ENCODE data around the gene STK17B. TPM values are rescaled to one million over a fixed set of nuclear protein-coding genes. Genes with fewer than 3 reads are reported as not detected.

STK17B gene
- polyA plus RNA-seq, 4 donors: 9.4 to 13.2 (median 10.6) TPM

DNA sequence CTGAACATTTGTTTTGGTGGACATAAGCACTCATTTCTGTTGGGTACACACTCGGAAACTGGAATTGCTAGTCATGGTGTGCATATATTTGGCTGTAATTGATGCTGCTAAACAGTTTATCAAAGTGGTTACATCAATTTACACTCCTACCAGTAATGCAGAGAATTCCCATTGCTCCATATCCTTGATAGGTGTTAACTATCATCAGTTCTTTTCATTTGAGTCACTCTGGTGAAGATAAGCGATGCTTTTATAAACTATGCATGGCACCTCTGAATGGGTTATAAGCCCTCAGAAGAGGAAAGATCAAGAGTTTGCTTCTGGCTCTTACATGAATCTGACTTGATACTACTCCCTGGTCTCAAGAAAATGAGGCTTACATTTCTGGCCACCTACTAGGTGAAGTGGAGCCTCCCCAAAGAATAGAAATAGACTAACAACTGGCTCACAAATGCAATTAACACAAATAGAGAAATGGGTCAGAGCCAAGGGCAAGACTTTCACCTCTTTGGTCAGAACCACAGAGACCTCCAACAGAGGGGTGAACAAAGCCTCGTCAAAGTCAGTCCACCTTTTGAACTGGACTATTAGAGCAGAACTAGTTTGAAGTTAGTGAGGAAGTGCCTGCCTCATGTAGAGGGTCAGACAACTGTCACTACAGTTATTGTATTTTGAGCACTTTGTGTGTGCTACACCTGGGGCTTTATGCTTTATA lies 15.0 kb upstream of the STK17B start:
- DNase-seq (ENCODE audit: low read depth in 4 of 4, low spot score in 2 of 4): no peak

GRCh38 chr2:196184921-196185320 lies 13.5 kb upstream of the STK17B start:
- DNase-seq (ENCODE audit: low read depth in 4 of 4, low spot score in 2 of 4): no peak

- DNase-seq (ENCODE audit: low read depth in 4 of 4, low spot score in 2 of 4): no peak
Measured at GRCh38 chr2:196183528-196184231, 12.3 kb upstream of the STK17B start.

DNA sequence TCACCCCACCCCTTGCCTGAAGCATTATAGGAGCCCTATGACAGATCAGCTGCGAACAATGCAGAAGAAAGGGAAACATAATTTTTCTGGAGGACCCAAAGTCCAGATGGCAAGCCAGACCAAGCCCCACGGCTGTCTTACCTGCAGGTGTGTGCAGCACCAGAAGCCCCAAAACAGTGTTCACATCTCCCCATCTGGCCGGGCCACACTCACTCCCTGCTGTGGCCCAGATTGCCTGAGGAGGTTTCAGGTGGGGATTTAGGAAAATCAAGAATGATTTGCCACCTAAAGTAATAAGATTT lies 11.7 kb upstream of the STK17B start:
- DNase-seq (ENCODE audit: low read depth in 4 of 4, low spot score in 2 of 4): no peak

DNA sequence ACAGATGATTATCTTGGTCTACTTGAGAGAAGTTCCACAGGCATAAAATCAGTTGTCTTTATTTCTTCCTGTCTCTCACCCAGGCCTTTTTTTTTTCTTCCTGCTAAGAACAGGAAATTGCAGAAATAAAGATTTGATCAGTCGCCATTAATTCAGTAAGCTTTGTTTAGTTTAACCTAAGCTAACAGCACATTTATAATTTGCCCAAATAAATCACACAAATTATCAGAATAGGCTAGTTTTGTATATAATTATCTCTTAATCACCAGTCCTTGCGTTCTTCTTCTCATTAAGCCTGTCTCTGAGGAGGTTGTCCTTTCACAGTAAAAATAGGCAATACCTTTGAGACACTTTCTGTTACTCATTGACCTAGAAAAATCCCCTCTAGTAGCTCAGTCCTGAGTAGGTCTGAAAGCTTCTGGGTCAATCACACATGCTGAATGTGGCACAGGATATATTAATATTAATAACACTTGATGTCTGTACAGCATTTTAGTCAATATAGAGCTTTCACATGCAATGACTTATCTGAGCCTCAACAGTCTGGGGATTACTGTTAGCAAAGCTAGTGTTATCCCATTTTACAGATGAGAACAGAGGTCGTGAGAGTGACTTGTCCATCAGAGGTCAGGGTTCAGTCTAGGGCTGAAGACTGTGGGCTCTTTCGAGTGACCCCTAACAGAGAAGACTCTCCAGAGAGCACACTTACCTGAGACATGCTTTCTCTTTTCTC lies 11.2 kb upstream of the STK17B start:
- DNase-seq (ENCODE audit: low read depth in 4 of 4, low spot score in 2 of 4): no peak

DNA sequence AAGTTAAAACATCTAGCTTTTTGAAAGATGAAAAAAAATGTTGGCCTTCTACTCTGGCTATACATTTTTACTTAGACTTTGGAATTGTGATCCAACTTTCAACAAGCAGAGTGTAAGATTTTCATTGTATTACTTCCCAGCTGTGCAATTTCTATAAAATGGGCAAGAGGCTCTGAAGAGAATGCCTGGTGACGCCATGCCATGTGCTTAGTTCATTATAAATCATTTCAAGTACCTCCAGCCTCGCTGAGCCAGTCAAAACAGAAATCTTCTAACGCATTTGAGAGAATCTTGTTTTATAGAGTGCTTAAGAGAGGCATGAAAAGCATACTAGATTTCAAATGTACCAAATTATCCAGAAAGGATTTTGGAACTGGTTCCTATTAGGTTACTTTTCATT lies 10.1 kb upstream of the STK17B start:
- no peak for DNase-seq (ENCODE audit: low read depth in 4 of 4, low spot score in 2 of 4)

GRCh38 chr2:196177124-196177523 lies 5.7 kb upstream of the STK17B start:
- DNase-seq (ENCODE audit: low read depth in 4 of 4, low spot score in 2 of 4): no peak

DNA sequence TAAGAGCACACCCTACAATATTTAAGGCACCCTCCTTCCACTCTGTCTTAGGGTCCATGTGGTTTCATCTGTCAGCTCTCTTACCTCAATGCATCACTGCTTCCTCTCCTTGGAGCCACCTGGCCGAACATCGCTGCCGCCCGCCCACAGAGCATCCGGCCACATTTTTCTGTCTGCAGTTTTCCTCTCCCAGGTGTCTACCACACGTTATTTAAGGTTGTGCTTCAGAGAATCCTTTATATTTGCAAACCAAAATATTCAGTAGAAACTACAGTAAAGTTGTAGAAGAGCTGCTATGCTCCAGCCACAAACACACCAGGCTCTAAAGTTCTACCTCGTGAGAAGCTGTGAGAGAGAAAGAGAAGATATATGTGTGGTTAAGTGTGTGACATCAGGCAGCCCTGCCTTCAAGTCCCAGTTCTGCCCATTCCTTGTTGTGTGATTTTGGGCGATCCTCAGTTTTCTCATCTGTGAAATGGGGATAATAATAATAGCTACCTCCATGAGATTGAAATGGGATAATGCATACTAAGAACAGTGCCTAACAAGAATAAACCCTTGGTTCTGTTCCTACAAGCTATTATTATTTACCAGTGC lies 4.9 kb upstream of the STK17B start:
- DNase-seq (ENCODE audit: low read depth in 4 of 4, low spot score in 2 of 4): no peak

DNA sequence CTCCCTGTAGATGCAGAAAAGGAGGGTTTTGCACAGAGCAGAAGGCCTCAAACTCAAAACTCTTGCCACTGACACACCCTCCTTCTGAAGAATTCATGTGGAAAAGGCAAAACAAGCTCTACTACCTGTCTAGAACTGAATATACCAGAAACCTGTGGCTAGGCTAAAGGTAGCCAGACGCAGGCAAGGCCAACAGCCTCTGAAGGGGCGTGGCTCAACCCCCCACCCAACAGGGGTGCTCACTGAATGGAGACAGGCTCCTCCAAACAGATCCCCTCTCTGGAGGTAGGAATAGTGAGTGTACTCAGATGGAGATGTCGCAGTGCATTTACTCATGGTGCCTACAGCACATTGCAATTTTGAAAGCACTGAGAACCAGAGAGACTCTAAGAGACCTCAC lies 3.0 kb upstream of the STK17B start:
- no peak for DNase-seq (ENCODE audit: low read depth in 4 of 4, low spot score in 2 of 4)

- DNase-seq (ENCODE audit: low read depth in 4 of 4, low spot score in 2 of 4): no peak
Measured at GRCh38 chr2:196173505-196173904, 2.1 kb upstream of the STK17B start.

DNA sequence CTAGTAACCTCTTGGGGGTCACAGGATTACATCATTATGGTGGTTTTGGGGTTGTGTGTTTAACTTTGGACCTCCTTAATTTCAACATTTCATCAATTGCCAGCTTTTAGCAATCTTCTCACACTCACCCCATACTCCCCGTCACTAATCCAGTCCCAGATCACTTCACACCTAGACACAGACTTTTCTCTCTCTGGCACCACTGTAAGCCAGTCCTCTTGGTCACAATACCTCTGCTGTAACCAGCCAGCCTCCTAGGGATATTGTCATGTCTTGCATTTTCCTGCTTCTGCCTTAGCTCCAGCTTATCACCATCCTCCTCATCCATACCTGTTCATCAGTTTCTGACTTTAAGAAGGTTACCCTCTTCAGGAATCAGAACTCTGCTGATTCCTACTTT lies 1.6 kb upstream of the STK17B start:
- DNase-seq (ENCODE audit: low read depth in 4 of 4, low spot score in 2 of 4): no peak

DNA sequence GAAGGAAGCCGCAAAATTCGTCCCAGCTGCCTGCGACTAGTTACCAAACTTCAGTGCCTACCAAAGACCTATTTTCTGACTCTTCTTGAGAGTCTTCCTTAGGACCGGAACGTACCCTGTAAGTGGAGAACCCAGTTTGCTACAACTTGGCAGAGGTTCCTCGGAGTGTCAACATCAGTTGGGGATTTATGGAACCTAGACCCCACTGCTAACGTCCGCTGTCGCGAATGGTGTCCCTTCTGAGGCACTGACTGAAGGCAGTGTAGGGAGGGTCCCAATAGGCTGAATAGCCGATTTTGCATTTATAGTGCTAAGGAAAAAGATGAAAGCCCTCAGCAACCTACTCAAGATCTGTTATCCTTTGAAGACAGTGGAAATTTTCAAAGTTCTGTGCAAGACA lies 568 bp upstream of the STK17B start:
- peak in 2 of 4 donors; percentile 12 to 21 for DNase-seq (ENCODE audit: low read depth in 4 of 4, low spot score in 2 of 4)

GRCh38 chr2:196170606-196171247 lies 651 bp downstream of the STK17B start:
- peak; percentile 34 to 76 (median 48) for DNase-seq (ENCODE audit: low read depth in 4 of 4, low spot score in 2 of 4)

- DNase-seq (ENCODE audit: low read depth in 4 of 4, low spot score in 2 of 4): peak in 3 of 4 donors; percentile 15 to 46 (median 24)
Measured at GRCh38 chr2:196170213-196170605, 1.2 kb downstream of the STK17B start.

DNA sequence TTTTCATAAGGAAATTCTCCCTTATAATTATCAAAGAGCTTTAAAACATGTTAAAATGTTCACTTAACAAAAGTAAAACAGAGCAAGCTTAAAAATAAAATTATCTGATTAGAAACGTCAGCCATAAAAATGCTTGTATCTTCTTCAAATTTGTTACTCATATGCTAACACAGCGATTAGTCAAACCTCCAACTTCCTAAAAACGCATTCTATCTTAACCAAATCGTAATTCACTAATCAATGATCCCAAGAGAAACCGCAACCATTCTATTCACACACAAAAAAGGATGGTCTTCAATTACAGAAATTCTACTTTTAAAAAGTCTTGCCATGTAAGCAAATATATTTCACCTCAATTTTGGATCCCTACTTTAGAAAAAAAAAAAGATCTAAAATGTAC lies 1.9 kb downstream of the STK17B start:
- DNase-seq (ENCODE audit: low read depth in 4 of 4, low spot score in 2 of 4): no peak

DNA sequence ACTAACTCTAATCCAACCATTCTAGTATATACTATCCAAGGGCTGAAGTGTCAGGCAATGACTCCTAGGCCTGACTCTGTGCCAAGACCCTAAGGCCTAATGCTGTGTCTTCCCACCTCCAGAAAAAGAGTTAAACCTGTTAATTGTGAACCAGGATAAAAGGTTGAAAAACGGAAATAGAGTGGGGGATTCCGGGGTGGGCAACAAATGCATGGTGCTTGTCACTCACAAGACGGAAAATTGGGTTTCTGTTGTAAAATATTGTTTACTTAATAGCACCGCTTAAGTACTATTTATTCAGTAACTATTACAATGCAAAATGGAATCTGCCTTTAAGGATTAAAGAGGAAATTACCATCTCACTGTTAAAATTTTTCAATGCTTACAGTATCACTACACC lies 3.2 kb downstream of the STK17B start:
- no peak for DNase-seq (ENCODE audit: low read depth in 4 of 4, low spot score in 2 of 4)

- no peak for DNase-seq (ENCODE audit: low read depth in 4 of 4, low spot score in 2 of 4)
Measured at GRCh38 chr2:196167666-196168065, 3.7 kb downstream of the STK17B start.

DNA sequence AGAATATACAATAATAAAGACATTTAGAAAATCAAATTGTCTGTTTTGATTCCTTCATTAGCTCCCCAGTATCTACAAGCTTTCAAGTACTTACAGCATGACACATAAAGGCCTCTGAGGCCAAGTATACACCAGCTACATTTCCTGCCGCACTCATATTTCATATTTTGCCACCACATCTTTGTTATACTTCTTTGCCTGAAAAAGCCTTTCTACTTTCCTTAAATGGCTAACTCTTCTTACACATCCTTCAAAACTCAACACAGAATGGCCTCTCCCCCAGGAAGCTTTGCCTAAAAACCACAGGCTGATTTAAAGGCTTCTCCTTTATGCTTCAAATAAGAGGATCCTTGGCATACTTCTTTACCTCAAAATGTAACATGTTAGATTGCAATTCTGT lies 4.5 kb downstream of the STK17B start:
- DNase-seq (ENCODE audit: low read depth in 4 of 4, low spot score in 2 of 4): no peak

GRCh38 chr2:196165016-196165415 lies 6.4 kb downstream of the STK17B start:
- no peak for DNase-seq (ENCODE audit: low read depth in 4 of 4, low spot score in 2 of 4)

DNA sequence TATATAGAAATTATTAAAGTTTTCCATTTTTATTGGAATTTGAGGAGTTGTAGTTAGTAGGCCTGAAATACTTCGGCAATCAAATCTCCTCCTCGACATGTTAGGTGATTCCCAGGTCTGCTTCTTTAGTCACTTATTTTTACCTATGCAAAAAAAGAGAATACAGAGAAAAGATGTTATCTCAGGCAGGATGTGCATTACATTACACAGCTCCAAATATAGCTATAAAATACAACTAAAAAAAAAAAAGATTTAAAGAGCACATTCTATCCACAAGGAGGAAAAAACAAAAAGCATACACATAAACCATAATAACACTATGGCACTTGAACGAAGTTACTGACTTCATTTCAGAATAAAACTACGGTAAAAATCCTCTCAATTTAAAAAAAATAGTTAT lies 8.1 kb downstream of the STK17B start:
- DNase-seq (ENCODE audit: low read depth in 4 of 4, low spot score in 2 of 4): no peak

DNA sequence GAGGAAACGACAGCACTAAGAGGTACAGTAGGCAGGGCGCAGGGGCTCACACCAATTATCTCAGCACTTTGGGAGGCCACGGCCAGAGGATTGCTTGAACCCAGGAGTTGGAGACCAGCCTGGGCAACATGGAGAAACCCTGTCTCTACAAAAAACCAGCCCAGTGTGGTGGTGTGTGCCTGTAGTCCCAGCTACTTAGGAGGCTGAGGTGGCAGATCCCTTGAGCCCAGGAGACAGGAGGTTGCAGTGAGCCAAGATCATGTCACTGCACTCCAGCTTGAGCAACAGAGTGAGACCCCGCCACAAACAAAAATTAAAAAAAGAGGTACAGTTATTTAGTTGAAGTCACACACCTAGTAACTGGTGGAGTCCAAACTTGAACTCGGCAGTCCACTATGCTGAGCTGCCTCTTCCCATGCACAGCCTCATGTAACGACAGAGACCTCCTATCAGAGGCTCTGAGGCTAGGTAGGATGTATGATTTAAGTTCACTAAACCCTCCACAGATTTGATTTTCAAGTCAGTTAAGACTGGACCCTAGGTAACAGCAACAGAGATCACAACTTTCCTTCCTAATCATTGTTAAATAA lies 8.7 kb downstream of the STK17B start:
- DNase-seq (ENCODE audit: low read depth in 4 of 4, low spot score in 2 of 4): no peak
